Esophagus (tissue), 2 donors: ENCODE measurements around the gene GRIK5. TPM values are rescaled to one million over a fixed set of nuclear protein-coding genes. Genes with fewer than 3 reads are reported as not detected.

Experiments
- H3K27ac ChIP-seq, 2 donors: one replicate each; pipeline ENCODE4 v1.5.1; 2013; ENCODE audit warnings: low read depth in 2 of 2, mild to moderate bottlenecking in 2 of 2, inconsistent platforms in 1 of 2, low read length in 1 of 2, moderate library complexity in 1 of 2
- H3K27me3 ChIP-seq, 2 donors: one replicate each; pipeline ENCODE4 v1.6.1; 2013; ENCODE audit warnings: low read length in 2 of 2, control low read depth in 1 of 2, mild to moderate bottlenecking in 1 of 2; ENCODE audit not compliant: insufficient read depth in 2 of 2, control insufficient read depth in 1 of 2
- H3K36me3 ChIP-seq, 2 donors: one replicate each; pipeline ENCODE4 v1.6.1; 2013; ENCODE audit warnings: low read length in 1 of 2; ENCODE audit not compliant: control insufficient read depth in 2 of 2, insufficient read depth in 2 of 2
- H3K4me1 ChIP-seq, 2 donors: one replicate each; pipeline ENCODE4 v1.6.1; 2013; ENCODE audit warnings: low read length in 1 of 2; ENCODE audit not compliant: control insufficient read depth in 2 of 2, insufficient read depth in 2 of 2
- H3K4me3 ChIP-seq, 2 donors: one replicate each; pipeline ENCODE4 v1.5.1; 2013; ENCODE audit warnings: low read length in 2 of 2, mild to moderate bottlenecking in 2 of 2, low read depth in 1 of 2, moderate library complexity in 1 of 2
- H3K9me3 ChIP-seq, 2 donors: one replicate each; pipeline ENCODE4 v1.6.1; 2013; ENCODE audit warnings: mild to moderate bottlenecking in 2 of 2, low read depth in 1 of 2, low read length in 1 of 2, moderate library complexity in 1 of 2; ENCODE audit not compliant: control insufficient read depth in 2 of 2, insufficient read depth in 1 of 2
- WGBS, 2 donors: extraction: QIAGEN DNeasy Blood & Tissue Kit; methylation state at CpG; one replicate each; pipeline ENCODE4 v1.1.7; 2013; 5-methylcytosine and 5-hydroxymethylcytosine counted together
- polyA plus RNA-seq, 2 donors: library from polyadenylated mRNA; stranded (reverse); fragments of 200-250 nt; gene quantifications; one replicate each; pipeline ENCODE4 v1.2.3, GENCODE V29; 2013
- donor health status: healthy with polysubstance abuse.
- donor health status: Bipolar disorder and iron deficiency.

The GRIK5 gene
- polyA plus RNA-seq, 2 donors = 1.1 to 1.4 TPM

- Histone ChIP-seq H3K36me3 (no peaks in the 10 kb centered on the region), H3K4me1 (no peaks in the 10 kb centered on the region), H3K27ac (no peak overlapping the region), H3K4me3 (no peak overlapping the region), H3K9me3 (no peaks in the 10 kb centered on the region), H3K27me3 (no peaks in the 10 kb centered on the region)
- WGBS, 2 donors = 79 to 81% methylated on average over 11 of the region's 11 CpGs
Observed at GRCh38 chr19:42010245-42011126, 59.5 kb downstream of the GRIK5 start.

- H3K4me1 ChIP-seq = no peaks in the 10 kb centered on the region
- 86 to 88% methylated on average over 13 of the region's 13 CpGs for WGBS, 2 donors
Observed at GRCh38 chr19:42006569-42006968, 63.4 kb downstream of the GRIK5 start.

GRCh38 chr19:42005504-42005903 is 64.5 kb downstream of the GRIK5 start:
- no peak overlapping the region for H3K4me3 ChIP-seq
- no peaks in the 10 kb centered on the region for H3K4me1 ChIP-seq
- WGBS, 2 donors = 93 to 94% methylated on average over 22 of the region's 22 CpGs
- no peaks in the 10 kb centered on the region for H3K36me3 ChIP-seq
- H3K9me3 ChIP-seq = no peaks in the 10 kb centered on the region
- H3K27me3 ChIP-seq = no peaks in the 10 kb centered on the region
- no peak overlapping the region for H3K27ac ChIP-seq

More at GRCh38 chr19:42006569-42006968, 63.4 kb downstream of the GRIK5 start:
- Histone ChIP-seq H3K36me3 (no peaks in the 10 kb centered on the region), H3K27ac (no peak overlapping the region), H3K9me3 (no peaks in the 10 kb centered on the region), H3K27me3 (no peaks in the 10 kb centered on the region), H3K4me3 (no peak overlapping the region)

- H3K27ac ChIP-seq = no peak overlapping the region
- H3K27me3 ChIP-seq = peaks cover 2 to 5% of the 10 kb centered on the region in 2 donors
- H3K9me3 ChIP-seq = peaks cover 0 to 3% of the 10 kb centered on the region in 2 donors
- WGBS, 2 donors = 79% methylated on average over 20 to 21 of the region's 21 CpGs
- H3K4me3 ChIP-seq = no peak overlapping the region
- H3K36me3 ChIP-seq = no peaks in the 10 kb centered on the region
- H3K4me1 ChIP-seq = no peaks in the 10 kb centered on the region
Observed at GRCh38 chr19:42003506-42004294, 66.3 kb downstream of the GRIK5 start.

GRCh38 chr19:41999878-42000208 is 70.2 kb downstream of the GRIK5 start:
- 72 to 81% methylated on average over 7 of the region's 7 CpGs for WGBS, 2 donors
- peaks cover 0 to 3% of the 10 kb centered on the region in 2 donors for H3K9me3 ChIP-seq
- H3K27me3 ChIP-seq = peaks cover 5 to 11% of the 10 kb centered on the region in 2 donors
- H3K4me3 ChIP-seq = no peak overlapping the region
- H3K27ac ChIP-seq = no peak overlapping the region
- no peaks in the 10 kb centered on the region for H3K4me1 ChIP-seq
- no peaks in the 10 kb centered on the region for H3K36me3 ChIP-seq

- 10 to 15% methylated on average over 32 to 55 of the region's 55 CpGs for WGBS, 2 donors
- peaks cover 0 to 3% of the 10 kb centered on the region in 2 donors for H3K9me3 ChIP-seq
- H3K4me3 ChIP-seq = peak overlapping the region in 1 of 2 donors; percentile 28
- H3K36me3 ChIP-seq = no peaks in the 10 kb centered on the region
- H3K4me1 ChIP-seq = no peaks in the 10 kb centered on the region
- no peak overlapping the region for H3K27ac ChIP-seq
- peaks cover 5 to 11% of the 10 kb centered on the region in 2 donors for H3K27me3 ChIP-seq
Observed at GRCh38 chr19:41999071-41999877, 70.7 kb downstream of the GRIK5 start.

- Histone ChIP-seq H3K27me3 (peaks cover 5 to 15% of the 10 kb centered on the region in 2 donors), H3K4me1 (peaks cover 4% of the 10 kb centered on the region in 2 donors), H3K9me3 (peaks cover 0 to 3% of the 10 kb centered on the region in 2 donors), H3K27ac (no peak overlapping the region), H3K4me3 (peak overlapping the region in 1 of 2 donors; percentile 28), H3K36me3 (no peaks in the 10 kb centered on the region)
- 1 to 4% methylated on average over 60 to 64 of the region's 64 CpGs for WGBS, 2 donors
Observed at GRCh38 chr19:41998246-41999020, 71.6 kb downstream of the GRIK5 start.

GRCh38 chr19:41997851-41998229 is 72.2 kb downstream of the GRIK5 start:
- WGBS, 2 donors = 5 to 8% methylated on average over 13 to 14 of the region's 14 CpGs

More at GRCh38 chr19:41997851-41998229, 72.2 kb downstream of the GRIK5 start:
- no peak overlapping the region for H3K4me3 ChIP-seq
- H3K27me3 ChIP-seq = peaks cover 5 to 16% of the 10 kb centered on the region in 2 donors
- H3K9me3 ChIP-seq = peaks cover 0 to 3% of the 10 kb centered on the region in 2 donors
- H3K4me1 ChIP-seq = peaks cover 4 to 5% of the 10 kb centered on the region in 2 donors
- H3K27ac ChIP-seq = no peak overlapping the region
- H3K36me3 ChIP-seq = no peaks in the 10 kb centered on the region
